B cell (primary cell): ENCODE data around the gene RASGEF1C. TPM values are rescaled to one million over a fixed set of nuclear protein-coding genes. Genes with fewer than 3 reads are reported as not detected.

Experiments used
- ATAC-seq: fragments of 200-7000 bp; cut with Tn5 transposase; one replicate; pipeline ENCODE4 v1.10.0; 2021; ENCODE audit warnings: low read depth, mild to moderate bottlenecking, moderate number of reproducible peaks, moderate library complexity
- CTCF ChIA-PET: fragments of 350-600 bp; sonication (Branson Sonifier 250); formaldehyde crosslinking; loops from one replicate; lab custom pipeline; 2021; ENCODE audit warnings: antibody characterized with exemption, inconsistent platforms; lab: Charles Lee
- POLR2A ChIA-PET: fragments of 350-600 bp; sonication (Branson Sonifier 250); formaldehyde crosslinking; loops from one replicate; lab custom pipeline; 2021; ENCODE audit warnings: antibody characterized with exemption; lab: Charles Lee
- DNase-seq: peaks from one replicate; pipeline ENCODE4 v3.0.0; 2013
- H2AFZ ChIP-seq: 2 replicates; pipeline ENCODE4 v1.6.1; 2012; ENCODE audit warnings: mild to moderate bottlenecking, low read depth, low read length; ENCODE audit not compliant: insufficient read depth, poor library complexity, severe bottlenecking
- H3K27ac ChIP-seq, 2 donors: 1 replicate in 1 of 2; 2 replicates in 1 of 2; pipeline ENCODE4 v1.5.1; 2012 to 2013; ENCODE audit warnings: low read length in 2 of 2, mild to moderate bottlenecking in 2 of 2, moderate library complexity in 1 of 2
- H3K27me3 ChIP-seq, 4 experiments: fragments of 200-600 bp in 1 of 4; sonication (generic) in 1 of 4; replicated peaks in 1 of 4; 1 replicate in 2 of 4; 2 replicates in 2 of 4; pipeline versions ENCODE4 v1.6.1 to v1.7.0; 2013 to 2016; ENCODE audit warnings: low read length in 3 of 4, mild to moderate bottlenecking in 2 of 4, mixed read lengths in 1 of 4, moderate library complexity in 1 of 4; ENCODE audit not compliant: insufficient read depth in 4 of 4, control insufficient read depth in 3 of 4; ENCODE audit errors: control extremely low read depth in 1 of 4
- H3K36me3 ChIP-seq, 2 experiments: replicated peaks in 1 of 2; 1 replicate in 1 of 2; 2 replicates in 1 of 2; pipeline versions ENCODE4 v1.6.1 to v1.7.1; 2013; ENCODE audit warnings: low read length in 1 of 2; ENCODE audit not compliant: insufficient read depth in 2 of 2, control insufficient read depth in 1 of 2; ENCODE audit errors: control extremely low read depth in 1 of 2, extremely low read depth in 1 of 2
- H3K4me1 ChIP-seq, 2 donors: fragments of 200-600 bp in 1 of 2; sonication (generic) in 1 of 2; 1 replicate in 1 of 2; 2 replicates in 1 of 2; pipeline versions ENCODE4 v1.5.1 to v1.6.1; 2013 to 2017; ENCODE audit warnings: low read length in 2 of 2; ENCODE audit not compliant: control insufficient read depth in 2 of 2, insufficient read depth in 2 of 2
- H3K4me2 ChIP-seq: replicated peaks from 2 replicates; pipeline ENCODE3; 2012; ENCODE audit warnings: mild to moderate bottlenecking, low read depth, low read length; ENCODE audit not compliant: poor library complexity, severe bottlenecking
- H3K4me3 ChIP-seq, 5 experiments: fragments of 200-600 bp in 1 of 5; sonication (generic) in 1 of 5; 1 replicate in 3 of 5; 2 replicates in 2 of 5; pipeline versions ENCODE4 v1.5.1 to v1.7.0; 2011 to 2016; ENCODE audit warnings: low read length in 4 of 5, mild to moderate bottlenecking in 4 of 5, low read depth in 2 of 5, control low read depth in 1 of 5, moderate library complexity in 1 of 5; ENCODE audit not compliant: insufficient read depth in 1 of 5; ENCODE audit errors: control extremely low read depth in 1 of 5, extremely low read depth in 1 of 5
- H3K79me2 ChIP-seq: fragments of 200-600 bp; sonication (generic); one replicate; pipeline ENCODE4 v1.6.0; 2016; ENCODE audit warnings: low read length; ENCODE audit not compliant: control insufficient read depth, insufficient read depth
- H3K9ac ChIP-seq: fragments of 200-600 bp; sonication (generic); 2 replicates; pipeline ENCODE4 v1.6.1; 2017; ENCODE audit warnings: mild to moderate bottlenecking, low read length, moderate library complexity
- H3K9me3 ChIP-seq, 3 donors: one replicate each; pipeline versions ENCODE4 v1.6.1 to v1.7.1; 2013; ENCODE audit warnings: low read length in 2 of 3; ENCODE audit not compliant: control insufficient read depth in 2 of 3, insufficient read depth in 1 of 3; ENCODE audit errors: control extremely low read depth in 1 of 3
- H4K20me1 ChIP-seq: 2 replicates; pipeline ENCODE4 v1.6.0; 2012; ENCODE audit warnings: mild to moderate bottlenecking, low read length; ENCODE audit not compliant: insufficient read depth, control insufficient read depth, poor library complexity, severe bottlenecking
- H3K27ac Mint-ChIP-seq: one replicate; pipeline ENCODE4 v1.8.0; 2021; ENCODE audit warnings: mixed read lengths
- H3K27me3 Mint-ChIP-seq: one replicate; pipeline ENCODE4 v1.8.0; 2021; ENCODE audit warnings: mixed read lengths
- H3K4me1 Mint-ChIP-seq: one replicate; pipeline ENCODE4 v1.8.0; 2021; ENCODE audit warnings: mixed read lengths
- H3K4me3 Mint-ChIP-seq: one replicate; pipeline ENCODE4 v1.8.0; 2021; ENCODE audit warnings: mixed read lengths
- H3K9me3 Mint-ChIP-seq: one replicate; pipeline ENCODE4 v1.8.0; 2022; ENCODE audit warnings: mixed read lengths; ENCODE audit not compliant: insufficient read depth
- CTCF ChIP-seq: fragments of 200-600 bp; IDR thresholded peaks from one replicate; pipeline ENCODE4 v1.8.0; 2022; ENCODE audit warnings: antibody characterized with exemption, mild to moderate bottlenecking
- EZH2 ChIP-seq: IDR thresholded peaks from 2 replicates; pipeline ENCODE4 v1.6.1; 2012; ENCODE audit warnings: borderline replicate concordance, low read depth, mild to moderate bottlenecking, moderate library complexity, low read length; ENCODE audit not compliant: insufficient read depth, poor library complexity, severe bottlenecking
- WGBS: methylation state at CpG from one replicate; pipeline ENCODE4 v1.1.5; 2013; ENCODE audit warnings: missing lambda C conversion rate; ENCODE audit not compliant: insufficient coverage; 5-methylcytosine and 5-hydroxymethylcytosine counted together
- intact Hi-C: fragments of 100-400 bp; cut with micrococcal nuclease; formaldehyde crosslinking; loops from one replicate; pipeline ENCODE4 v1.10.0; 2022
- polyA plus RNA-seq: library from polyadenylated mRNA; depleted of rRNA; stranded (reverse); fragments of >200 nt; gene quantifications from 2 replicates; pipeline ENCODE4 v1.2.3, GENCODE V29; 2012
- total RNA-seq, 2 donors: library from RNA; stranded (reverse); fragments of 120-200 nt in 1 of 2; gene quantifications; 1 replicate in 1 of 2; 2 replicates in 1 of 2; pipeline versions ENCODE4 v1.2.3 to v1.2.4, GENCODE V29; 2013 to 2022

Gene RASGEF1C
- total and polyA plus RNA-seq, 2 donors (not counting 1 experiment from before 2014, with no cell fraction given): not detected

GRCh38 chr5:180140571-180140970 is 68.4 kb downstream of the RASGEF1C start:
- ChIA-PET POLR2A (no interaction called here), CTCF (no interaction called here)
- H3K27ac Mint-ChIP-seq: no peak overlapping the region
- peaks cover 18% of the 10 kb centered on the region for H3K27me3 Mint-ChIP-seq
- Histone ChIP-seq H3K9me3 (peaks cover 0 to 9% (median 0%) of the 10 kb centered on the region in 3 donors), H3K36me3 (no peaks in the 10 kb centered on the region), H3K4me1 (no peaks in the 10 kb centered on the region), H3K79me2 (no peaks in the 10 kb centered on the region), H3K4me2 (no peak overlapping the region), H2AFZ (no peak overlapping the region), H3K4me3 (no peak overlapping the region), H3K27ac (no peak overlapping the region), H3K27me3 (peaks cover 0 to 3% (median 0%) of the 10 kb centered on the region in 4 experiments), H4K20me1 (no peaks in the 10 kb centered on the region), H3K9ac (no peak overlapping the region)
- no peak for DNase-seq
- intact Hi-C loops: no loop called here
- no peaks in the 10 kb centered on the region for H3K4me1 Mint-ChIP-seq
- ATAC-seq: no peak
- no peaks in the 10 kb centered on the region for H3K9me3 Mint-ChIP-seq
- no peak overlapping the region for H3K4me3 Mint-ChIP-seq
- no peak for TF ChIP-seq EZH2
- no peak for TF ChIP-seq CTCF
- WGBS: 75% methylated on average over 9 of the region's 9 CpGs

GRCh38 chr5:180140079-180140554 is 68.9 kb downstream of the RASGEF1C start:
- Histone ChIP-seq H3K27me3 (peaks cover 0 to 7% (median 0%) of the 10 kb centered on the region in 4 experiments), H3K79me2 (no peaks in the 10 kb centered on the region), H3K9ac (no peak overlapping the region), H3K27ac (no peak overlapping the region), H3K4me3 (no peak overlapping the region), H3K4me1 (no peaks in the 10 kb centered on the region), H3K9me3 (peaks cover 0 to 8% (median 0%) of the 10 kb centered on the region in 3 donors), H2AFZ (no peak overlapping the region), H4K20me1 (no peaks in the 10 kb centered on the region), H3K4me2 (no peak overlapping the region), H3K36me3 (no peaks in the 10 kb centered on the region)
- H3K27me3 Mint-ChIP-seq: peaks cover 18% of the 10 kb centered on the region
- no peak overlapping the region for H3K4me3 Mint-ChIP-seq
- POLR2A ChIA-PET: no interaction called here
- 93% methylated on average over 7 of the region's 10 CpGs for WGBS
- DNase-seq (no peak), ATAC-seq (no peak)
- intact Hi-C loops: no loop called here
- no peak overlapping the region for H3K27ac Mint-ChIP-seq
- no peak for TF ChIP-seq CTCF
- TF ChIP-seq EZH2: no peak
- H3K4me1 Mint-ChIP-seq: no peaks in the 10 kb centered on the region
- CTCF ChIA-PET: no interaction called here
- no peaks in the 10 kb centered on the region for H3K9me3 Mint-ChIP-seq
